Hepatocyte (in vitro differentiated cells): ENCODE data around the gene F7. TPM values are rescaled to one million over a fixed set of nuclear protein-coding genes. Genes with fewer than 3 reads are reported as not detected.

ENCODE experiments used
- DNase-seq: peaks from one replicate; pipeline ENCODE4 v3.0.0-alpha.2; 2016; ENCODE audit warnings: low spot score
- H2AFZ ChIP-seq: fragments of 200-600 bp; sonication (generic); 2 replicates; pipeline ENCODE4 v1.6.0; 2016; ENCODE audit warnings: antibody characterized with exemption, mild to moderate bottlenecking
- H3K27ac ChIP-seq: fragments of 200-600 bp; sonication (generic); 2 replicates; pipeline ENCODE4 v1.5.1; 2016; ENCODE audit warnings: mild to moderate bottlenecking
- H3K27me3 ChIP-seq: fragments of 200-600 bp; sonication (generic); 2 replicates; pipeline ENCODE4 v1.6.1; 2016
- H3K36me3 ChIP-seq: fragments of 200-600 bp; sonication (generic); replicated peaks from 2 replicates; pipeline ENCODE4 v1.5.1; 2016; ENCODE audit warnings: low read depth; ENCODE audit not compliant: insufficient read depth
- H3K4me1 ChIP-seq: fragments of 200-600 bp; sonication (generic); 2 replicates; pipeline ENCODE4 v1.5.1; 2016; ENCODE audit warnings: mild to moderate bottlenecking, moderate library complexity; ENCODE audit not compliant: insufficient read depth
- H3K4me2 ChIP-seq: fragments of 200-600 bp; sonication (generic); 2 replicates; pipeline ENCODE4 v1.6.0; 2016
- H3K4me3 ChIP-seq: fragments of 200-600 bp; sonication (generic); 2 replicates; pipeline ENCODE4 v1.5.1; 2016; ENCODE audit warnings: mild to moderate bottlenecking
- H3K79me2 ChIP-seq: fragments of 200-600 bp; sonication (generic); 2 replicates; pipeline ENCODE4 v1.6.0; 2017; ENCODE audit warnings: mild to moderate bottlenecking
- H3K9me2 ChIP-seq: fragments of 200-600 bp; sonication (generic); replicated peaks from 2 replicates; pipeline ENCODE4 v1.6.0; 2017; ENCODE audit warnings: mild to moderate bottlenecking; ENCODE audit not compliant: insufficient read depth
- H3K9me3 ChIP-seq: fragments of 200-600 bp; sonication (generic); 2 replicates; pipeline ENCODE4 v1.5.1; 2016; ENCODE audit warnings: low read depth, mild to moderate bottlenecking
- H4K20me1 ChIP-seq: fragments of 200-600 bp; sonication (generic); 2 replicates; pipeline ENCODE4 v1.6.0; 2016; ENCODE audit warnings: mild to moderate bottlenecking; ENCODE audit not compliant: insufficient read depth, poor library complexity, severe bottlenecking
- CTCF ChIP-seq: fragments of 200-600 bp; sonication (generic); IDR thresholded peaks from 2 replicates; pipeline ENCODE4 v1.5.1; 2016; ENCODE audit warnings: antibody characterized with exemption, mild to moderate bottlenecking; ENCODE audit not compliant: poor library complexity
- EZH2 ChIP-seq: fragments of 200-600 bp; sonication (generic); IDR thresholded peaks from 2 replicates; pipeline ENCODE4 v1.6.1; 2016; ENCODE audit warnings: antibody characterized with exemption, mild to moderate bottlenecking, borderline replicate concordance
- EZH2phosphoT487 ChIP-seq: fragments of 200-600 bp; sonication (generic); IDR thresholded peaks from one replicate; pipeline ENCODE4 v1.6.1; 2018; ENCODE audit warnings: antibody characterized with exemption, mild to moderate bottlenecking, low read depth, moderate library complexity; ENCODE audit not compliant: unreplicated experiment, severe bottlenecking
- WGBS: methylation state at CpG from one replicate; pipeline ENCODE4 v1.1.6; 2016; ENCODE audit warnings: low lambda C conversion rate; ENCODE audit errors: missing lambda C conversion rate; 5-methylcytosine and 5-hydroxymethylcytosine counted together
- polyA plus RNA-seq: library from polyadenylated mRNA; unstranded; fragments of >200 nt; fragmentation: Nextera tagmentation; extraction: Ambion mirVana; gene quantifications from 2 replicates; pipeline ENCODE4 v1.2.1, GENCODE V29; 2016
- total RNA-seq: library from RNA; depleted of rRNA; stranded (reverse); fragments of >200 nt; gene quantifications from 2 replicates; pipeline ENCODE4 v1.2.3, GENCODE V29; 2014

Gene F7
- total and polyA plus RNA-seq, 2 experiments from 2014 or later, result 12.6 to 24.0 TPM

GRCh38 chr13:113164492-113164891, 58.9 kb downstream of the F7 start:
- no peaks in the 10 kb centered on the region for H4K20me1 ChIP-seq
- TF ChIP-seq CTCF, result no peak
- peaks cover 5% of the 10 kb centered on the region for H3K4me1 ChIP-seq
- H3K9me3 ChIP-seq, result no peaks in the 10 kb centered on the region
- no peak overlapping the region for H3K27ac ChIP-seq
- DNase-seq, result no peak
- no peak overlapping the region for H2AFZ ChIP-seq
- H3K4me2 ChIP-seq, result no peak overlapping the region
- H3K79me2 ChIP-seq, result no peaks in the 10 kb centered on the region
- 92% methylated on average over 12 of the region's 12 CpGs for WGBS
- H3K27me3 ChIP-seq, result peaks cover 9% of the 10 kb centered on the region
- no peak overlapping the region for H3K4me3 ChIP-seq
- no peaks in the 10 kb centered on the region for H3K9me2 ChIP-seq
- H3K36me3 ChIP-seq, result no peaks in the 10 kb centered on the region

GRCh38 chr13:113166266-113166665, 60.7 kb downstream of the F7 start:
- Histone ChIP-seq H3K9me3 (no peaks in the 10 kb centered on the region), H3K79me2 (no peaks in the 10 kb centered on the region), H2AFZ (no peak overlapping the region), H4K20me1 (no peaks in the 10 kb centered on the region), H3K9me2 (no peaks in the 10 kb centered on the region), H3K27ac (no peak overlapping the region), H3K4me2 (no peak overlapping the region), H3K4me1 (peaks cover 16% of the 10 kb centered on the region), H3K27me3 (peaks cover 9% of the 10 kb centered on the region), H3K36me3 (no peaks in the 10 kb centered on the region), H3K4me3 (no peak overlapping the region)
- WGBS, result 92% methylated on average over 10 of the region's 10 CpGs
- no peak for DNase-seq
- TF ChIP-seq CTCF (no peak), EZH2phosphoT487 (no peak)

- DNase-seq, result no peak
- no peaks in the 10 kb centered on the region for H3K36me3 ChIP-seq
- peaks cover 9% of the 10 kb centered on the region for H3K27me3 ChIP-seq
- no peak overlapping the region for H3K4me3 ChIP-seq
- no peak overlapping the region for H2AFZ ChIP-seq
- 85% methylated on average over 5 of the region's 5 CpGs for WGBS
- H3K27ac ChIP-seq, result no peak overlapping the region
- H3K4me2 ChIP-seq, result no peak overlapping the region
- no peak for TF ChIP-seq CTCF
- no peak for TF ChIP-seq EZH2
- no peak for TF ChIP-seq EZH2phosphoT487
- no peaks in the 10 kb centered on the region for H3K9me2 ChIP-seq
- H3K4me1 ChIP-seq, result peaks cover 16% of the 10 kb centered on the region
- H3K79me2 ChIP-seq, result no peaks in the 10 kb centered on the region
- H4K20me1 ChIP-seq, result no peaks in the 10 kb centered on the region
- H3K9me3 ChIP-seq, result no peaks in the 10 kb centered on the region
Measured at GRCh38 chr13:113166681-113167080, 61.1 kb downstream of the F7 start.

GRCh38 chr13:113167155-113167554, 61.6 kb downstream of the F7 start:
- H4K20me1 ChIP-seq, result no peaks in the 10 kb centered on the region
- no peaks in the 10 kb centered on the region for H3K9me2 ChIP-seq
- peaks cover 16% of the 10 kb centered on the region for H3K4me1 ChIP-seq
- H3K4me2 ChIP-seq, result no peak overlapping the region
- H3K27ac ChIP-seq, result no peak overlapping the region
- no peak overlapping the region for H3K4me3 ChIP-seq
- 95% methylated on average over 10 of the region's 10 CpGs for WGBS
- no peak for DNase-seq
- H3K79me2 ChIP-seq, result no peaks in the 10 kb centered on the region
- TF ChIP-seq CTCF (no peak), EZH2 (no peak), EZH2phosphoT487 (no peak)
- H2AFZ ChIP-seq, result no peak overlapping the region
- no peaks in the 10 kb centered on the region for H3K36me3 ChIP-seq
- H3K27me3 ChIP-seq, result peaks cover 9% of the 10 kb centered on the region
- H3K9me3 ChIP-seq, result no peaks in the 10 kb centered on the region
